ENCODE results near the gene ZNRF2. TPM values are rescaled to one million over a fixed set of nuclear protein-coding genes. Genes with fewer than 3 reads are reported as not detected.
"Not testable (repeated sequence)": the region's sequence is repeated elsewhere in the genome, so short reads cannot be mapped to it uniquely, and the experiment has no call there.

Gene ZNRF2
- total and polyA plus RNA-seq, 4 donors = 6.4 to 28.1 (median 10.3) TPM

DNA sequence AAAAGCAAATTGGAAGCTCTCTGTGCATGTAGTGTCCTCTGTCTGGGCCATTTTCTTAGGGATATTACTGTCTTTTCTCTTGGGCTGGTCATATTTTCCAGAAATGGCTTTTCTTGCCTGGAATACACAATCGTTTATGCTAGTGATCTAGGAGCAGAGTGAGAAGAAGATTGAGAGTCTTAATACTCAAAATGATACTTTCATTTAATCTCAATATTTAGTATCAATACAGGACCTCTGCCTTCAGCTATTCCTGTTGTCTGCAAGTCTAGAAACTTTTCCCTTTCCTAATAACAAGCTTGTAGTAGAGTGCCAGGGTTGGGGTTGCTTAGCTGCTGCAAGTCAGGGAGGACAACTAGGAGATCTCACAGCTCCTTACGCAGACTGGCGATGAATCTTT lies 14.0 kb downstream of the ZNRF2 start:
- WGBS (ENCODE audit: insufficient coverage) = 73% methylated on average over 2 of the region's 3 CpGs

DNA sequence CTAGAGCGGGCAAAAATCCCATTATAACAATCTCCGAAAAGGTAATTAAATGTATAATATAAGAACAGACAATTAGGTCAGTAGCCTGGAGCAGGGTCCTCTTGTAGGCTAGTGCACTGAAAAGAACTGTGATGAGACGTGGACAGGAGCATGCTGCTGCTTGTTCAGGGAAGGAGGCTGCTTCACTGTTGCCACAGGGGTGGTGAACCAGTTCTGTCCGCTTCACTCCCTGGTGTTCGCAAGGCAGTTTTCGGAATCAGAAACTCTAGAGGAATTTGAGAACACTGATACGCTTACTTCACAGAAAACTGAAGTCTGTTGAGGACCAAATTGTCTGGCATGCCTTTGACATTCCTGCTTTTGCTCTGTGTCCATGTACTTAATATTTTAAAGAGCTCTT lies 17.4 kb downstream of the ZNRF2 start:
- Histone ChIP-seq H3K9me3 (ENCODE audit: control insufficient read depth, insufficient read depth, low read length) (no peaks in the 10 kb centered on the region), H3K36me3 (ENCODE audit: control insufficient read depth, insufficient read depth, low read length) (no peaks in the 10 kb centered on the region), H3K27ac (ENCODE audit: low read depth, low read length) (no peak overlapping the region), H3K4me1 (ENCODE audit: control insufficient read depth, insufficient read depth, low read length) (peaks cover 2% of the 10 kb centered on the region), H3K4me3 (ENCODE audit: low read depth, low read length) (no peak overlapping the region), H3K27me3 (ENCODE audit: control insufficient read depth, insufficient read depth, low read length) (no peaks in the 10 kb centered on the region)
- 100% methylated on average over 4 of the region's 7 CpGs for WGBS (ENCODE audit: insufficient coverage)
- no peak for DNase-seq (ENCODE audit: low read depth in 4 of 6, low spot score in 6 of 6)

More for the DNA sequence above, 14.0 kb downstream of the ZNRF2 start:
- H3K9me3 ChIP-seq (ENCODE audit: control insufficient read depth, insufficient read depth, low read length); H3K27me3 ChIP-seq (ENCODE audit: control insufficient read depth, insufficient read depth, low read length); H3K4me3 ChIP-seq (ENCODE audit: low read depth, low read length); H3K4me1 ChIP-seq (ENCODE audit: control insufficient read depth, insufficient read depth, low read length); H3K27ac ChIP-seq (ENCODE audit: low read depth, low read length); H3K36me3 ChIP-seq (ENCODE audit: control insufficient read depth, insufficient read depth, low read length); DNase-seq (ENCODE audit: low read depth in 4 of 6, low spot score in 6 of 6): not testable (repeated sequence)

DNA sequence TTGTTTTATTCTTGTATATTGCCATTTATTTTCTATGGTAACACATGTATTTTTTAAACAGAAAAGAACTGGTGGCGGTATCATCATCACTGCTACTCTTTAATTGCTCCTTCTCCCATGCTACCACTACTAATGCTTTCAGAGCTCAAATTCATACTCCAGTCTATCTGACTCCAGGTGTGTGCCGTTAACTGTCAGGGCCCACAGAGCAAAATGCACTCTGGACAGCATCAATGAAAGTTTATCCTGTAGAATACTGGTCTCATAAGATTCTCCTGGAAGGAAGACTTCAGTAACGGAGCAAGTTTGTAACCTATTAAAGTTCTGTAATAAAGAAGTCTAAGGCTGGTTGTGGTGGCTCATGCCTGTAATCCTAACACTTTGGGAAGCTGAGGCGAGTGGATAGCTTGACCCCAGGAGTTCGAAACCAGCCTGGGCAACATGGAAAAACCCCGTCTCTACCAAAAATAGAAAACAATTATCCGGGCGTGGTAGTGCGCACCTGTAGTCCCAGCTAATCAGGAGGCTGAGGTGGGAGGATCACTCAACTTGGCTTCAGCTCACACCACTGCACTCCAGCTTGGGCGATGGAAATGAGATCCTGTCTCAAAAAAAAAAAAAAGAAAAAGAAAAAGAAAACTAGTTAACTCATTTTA lies 18.4 kb downstream of the ZNRF2 start:
- H3K27ac ChIP-seq (ENCODE audit: low read depth, low read length) = no peak overlapping the region
- WGBS (ENCODE audit: insufficient coverage) = 89% methylated on average over 3 of the region's 10 CpGs
- H3K4me3 ChIP-seq (ENCODE audit: low read depth, low read length) = no peak overlapping the region
- H3K36me3 ChIP-seq (ENCODE audit: control insufficient read depth, insufficient read depth, low read length) = no peaks in the 10 kb centered on the region
- no peaks in the 10 kb centered on the region for H3K27me3 ChIP-seq (ENCODE audit: control insufficient read depth, insufficient read depth, low read length)
- no peaks in the 10 kb centered on the region for H3K9me3 ChIP-seq (ENCODE audit: control insufficient read depth, insufficient read depth, low read length)
- DNase-seq (ENCODE audit: low read depth in 4 of 6, low spot score in 6 of 6) = no peak
- peaks cover 2% of the 10 kb centered on the region for H3K4me1 ChIP-seq (ENCODE audit: control insufficient read depth, insufficient read depth, low read length)

DNA sequence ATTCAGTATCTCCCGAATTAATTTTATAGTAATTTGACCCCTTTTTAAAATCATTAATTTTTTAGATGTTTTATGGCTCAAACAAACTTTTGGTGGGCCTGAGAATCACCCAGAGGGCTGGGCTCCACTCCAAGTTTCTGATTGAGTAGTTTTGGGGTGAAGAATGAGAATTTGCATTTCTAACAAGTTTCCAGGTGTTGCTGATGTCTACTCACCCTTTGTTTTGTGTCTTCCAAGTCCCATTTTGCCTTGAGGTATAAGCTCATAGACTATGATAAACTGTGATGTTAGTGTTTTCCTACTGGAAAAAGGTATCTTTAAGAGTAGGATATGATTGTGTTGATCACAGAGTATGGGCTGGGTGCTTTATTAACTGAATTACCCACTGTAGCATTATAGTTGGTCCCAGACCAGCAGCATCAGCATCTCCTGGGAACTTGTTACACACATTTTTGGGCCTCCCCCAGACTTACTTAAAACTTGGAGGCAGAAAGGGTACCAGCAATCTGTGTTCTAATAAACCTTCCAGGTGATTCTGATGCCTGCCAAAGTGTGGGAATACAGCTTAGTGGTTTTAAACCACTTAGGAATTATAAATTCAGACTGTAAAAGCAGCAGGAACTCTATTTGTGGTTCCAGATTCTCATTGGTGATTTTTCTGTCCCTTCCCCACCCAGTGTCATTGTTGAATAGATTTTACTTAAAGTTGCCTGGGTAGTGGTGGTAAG lies 19.1 kb downstream of the ZNRF2 start:
- no CpG with 5 or more reads among the region's 1 CpG for WGBS (ENCODE audit: insufficient coverage)
- DNase-seq (ENCODE audit: low read depth in 4 of 6, low spot score in 6 of 6) = no peak
- Histone ChIP-seq H3K9me3 (ENCODE audit: control insufficient read depth, insufficient read depth, low read length) (no peaks in the 10 kb centered on the region), H3K27ac (ENCODE audit: low read depth, low read length) (no peak overlapping the region), H3K27me3 (ENCODE audit: control insufficient read depth, insufficient read depth, low read length) (no peaks in the 10 kb centered on the region), H3K4me1 (ENCODE audit: control insufficient read depth, insufficient read depth, low read length) (peaks cover 2% of the 10 kb centered on the region), H3K4me3 (ENCODE audit: low read depth, low read length) (no peak overlapping the region), H3K36me3 (ENCODE audit: control insufficient read depth, insufficient read depth, low read length) (no peaks in the 10 kb centered on the region)

DNA sequence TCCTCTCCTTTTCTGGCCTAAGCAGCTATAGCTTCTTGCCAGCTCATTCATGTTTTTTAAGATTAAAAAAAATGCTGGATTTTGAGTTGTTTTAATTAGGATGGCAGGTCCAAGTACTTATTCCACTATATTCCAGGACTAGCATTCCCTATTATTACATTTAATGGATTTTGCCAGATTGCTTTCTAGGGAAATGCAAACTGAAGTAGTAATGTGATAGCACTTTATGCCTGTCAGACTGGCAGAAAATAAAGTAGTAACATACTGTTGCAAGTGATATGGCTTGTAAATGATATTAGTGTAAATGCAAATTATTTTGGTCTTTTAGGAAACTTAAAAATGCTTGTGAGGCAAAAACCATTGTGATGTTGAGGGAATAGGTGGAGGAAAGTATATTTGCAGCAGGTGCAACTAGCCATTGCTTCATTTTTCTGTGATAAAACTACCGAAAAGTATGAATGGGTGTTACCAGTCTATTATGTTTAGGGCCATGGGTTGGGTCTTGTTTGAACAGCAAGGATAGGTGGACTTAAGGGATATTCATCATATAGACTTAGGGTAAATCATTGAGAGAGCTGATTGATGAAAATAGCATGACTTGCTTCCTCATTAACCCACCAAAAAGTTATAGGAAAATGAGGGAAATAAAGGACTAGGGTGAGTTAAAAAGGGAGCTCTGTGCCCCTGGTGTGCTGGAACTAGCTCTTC lies 19.9 kb downstream of the ZNRF2 start:
- no peaks in the 10 kb centered on the region for H3K4me1 ChIP-seq (ENCODE audit: control insufficient read depth, insufficient read depth, low read length)
- H3K9me3 ChIP-seq (ENCODE audit: control insufficient read depth, insufficient read depth, low read length) = no peaks in the 10 kb centered on the region
- H3K27me3 ChIP-seq (ENCODE audit: control insufficient read depth, insufficient read depth, low read length) = no peaks in the 10 kb centered on the region
- no peaks in the 10 kb centered on the region for H3K36me3 ChIP-seq (ENCODE audit: control insufficient read depth, insufficient read depth, low read length)
- DNase-seq (ENCODE audit: low read depth in 4 of 6, low spot score in 6 of 6) = peak in 1 of 6 donors; percentile 31
- H3K27ac ChIP-seq (ENCODE audit: low read depth, low read length) = no peak overlapping the region
- no peak overlapping the region for H3K4me3 ChIP-seq (ENCODE audit: low read depth, low read length)
- WGBS (ENCODE audit: insufficient coverage) = 88% methylated on average over 1 of the region's 1 CpG

DNA sequence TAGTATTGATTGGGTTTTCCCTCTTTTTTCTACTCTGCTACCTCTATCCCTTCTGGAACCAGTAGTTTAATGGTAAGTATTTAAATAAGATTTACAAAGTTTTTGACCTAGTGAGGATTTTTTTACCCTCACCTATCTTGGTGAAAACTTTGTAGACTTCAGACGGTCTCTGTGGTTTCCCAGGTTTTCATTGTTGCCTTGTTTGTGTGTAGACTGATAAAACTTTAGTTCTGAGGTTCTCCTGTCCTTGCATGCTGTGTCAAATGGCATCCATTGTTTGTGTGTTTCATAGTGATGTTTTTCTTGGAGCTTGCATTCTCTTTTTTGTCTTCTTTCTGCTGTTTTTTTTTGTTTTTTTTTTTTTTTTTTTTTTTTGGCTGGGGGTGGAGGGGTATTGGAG lies 22.6 kb downstream of the ZNRF2 start:
- H3K4me1 ChIP-seq (ENCODE audit: control insufficient read depth, insufficient read depth, low read length) = no peaks in the 10 kb centered on the region
- DNase-seq (ENCODE audit: low read depth in 4 of 6, low spot score in 6 of 6) = no peak
- no CpG with 5 or more reads among the region's 1 CpG for WGBS (ENCODE audit: insufficient coverage)
- no peaks in the 10 kb centered on the region for H3K27me3 ChIP-seq (ENCODE audit: control insufficient read depth, insufficient read depth, low read length)
- H3K27ac ChIP-seq (ENCODE audit: low read depth, low read length) = no peak overlapping the region
- H3K36me3 ChIP-seq (ENCODE audit: control insufficient read depth, insufficient read depth, low read length) = no peaks in the 10 kb centered on the region
- H3K9me3 ChIP-seq (ENCODE audit: control insufficient read depth, insufficient read depth, low read length) = no peaks in the 10 kb centered on the region
- no peak overlapping the region for H3K4me3 ChIP-seq (ENCODE audit: low read depth, low read length)

DNA sequence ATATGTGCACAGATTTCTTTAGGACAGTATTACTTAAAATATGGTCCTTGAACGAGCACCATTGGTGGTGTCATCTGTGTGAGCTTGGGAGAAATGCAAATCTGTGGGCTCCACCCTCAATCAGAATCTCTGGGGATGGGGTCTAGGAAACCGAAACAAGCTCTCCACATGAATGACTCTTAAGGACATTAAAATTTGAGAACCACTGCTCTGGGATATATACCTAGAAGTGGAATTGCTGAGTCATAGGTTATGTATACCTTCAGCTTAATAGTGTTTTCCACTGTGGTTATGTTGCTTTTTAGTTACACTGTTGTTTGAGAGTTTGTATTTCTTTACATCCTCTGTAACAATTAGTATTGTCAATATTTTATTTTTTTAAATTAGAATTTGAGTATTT lies 24.0 kb downstream of the ZNRF2 start:
- no peaks in the 10 kb centered on the region for H3K36me3 ChIP-seq (ENCODE audit: control insufficient read depth, insufficient read depth, low read length)
- H3K9me3 ChIP-seq (ENCODE audit: control insufficient read depth, insufficient read depth, low read length) = no peaks in the 10 kb centered on the region
- DNase-seq (ENCODE audit: low read depth in 4 of 6, low spot score in 6 of 6) = no peak
- no peak overlapping the region for H3K4me3 ChIP-seq (ENCODE audit: low read depth, low read length)
- WGBS (ENCODE audit: insufficient coverage) = no CpG with 5 or more reads among the region's 2 CpGs
- no peaks in the 10 kb centered on the region for H3K27me3 ChIP-seq (ENCODE audit: control insufficient read depth, insufficient read depth, low read length)
- no peak overlapping the region for H3K27ac ChIP-seq (ENCODE audit: low read depth, low read length)
- no peaks in the 10 kb centered on the region for H3K4me1 ChIP-seq (ENCODE audit: control insufficient read depth, insufficient read depth, low read length)

DNA sequence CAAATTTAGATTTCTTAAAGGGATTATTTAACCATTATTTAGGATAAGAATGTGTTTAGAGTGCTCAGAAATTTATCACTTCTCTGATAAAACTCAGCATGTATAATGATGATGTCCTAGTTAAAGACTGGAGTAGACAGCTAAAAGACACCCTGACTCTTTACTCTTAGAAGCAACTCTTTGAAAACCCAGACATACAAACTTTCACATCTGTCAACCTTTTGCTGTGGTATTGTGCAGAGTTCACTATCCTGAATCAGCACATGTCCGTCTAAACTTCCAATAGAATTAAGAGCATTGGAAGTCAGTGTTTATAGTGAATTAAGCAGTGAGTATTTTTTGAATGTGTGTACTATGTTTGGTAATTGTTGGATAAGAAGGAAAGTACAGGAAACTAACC lies 24.9 kb downstream of the ZNRF2 start:
- Histone ChIP-seq H3K27me3 (ENCODE audit: control insufficient read depth, insufficient read depth, low read length) (no peaks in the 10 kb centered on the region), H3K4me1 (ENCODE audit: control insufficient read depth, insufficient read depth, low read length) (no peaks in the 10 kb centered on the region), H3K9me3 (ENCODE audit: control insufficient read depth, insufficient read depth, low read length) (no peaks in the 10 kb centered on the region), H3K36me3 (ENCODE audit: control insufficient read depth, insufficient read depth, low read length) (no peaks in the 10 kb centered on the region), H3K4me3 (ENCODE audit: low read depth, low read length) (no peak overlapping the region), H3K27ac (ENCODE audit: low read depth, low read length) (no peak overlapping the region)
- no peak for DNase-seq (ENCODE audit: low read depth in 4 of 6, low spot score in 6 of 6)
- no CpG with 5 or more reads among the region's 1 CpG for WGBS (ENCODE audit: insufficient coverage)

DNA sequence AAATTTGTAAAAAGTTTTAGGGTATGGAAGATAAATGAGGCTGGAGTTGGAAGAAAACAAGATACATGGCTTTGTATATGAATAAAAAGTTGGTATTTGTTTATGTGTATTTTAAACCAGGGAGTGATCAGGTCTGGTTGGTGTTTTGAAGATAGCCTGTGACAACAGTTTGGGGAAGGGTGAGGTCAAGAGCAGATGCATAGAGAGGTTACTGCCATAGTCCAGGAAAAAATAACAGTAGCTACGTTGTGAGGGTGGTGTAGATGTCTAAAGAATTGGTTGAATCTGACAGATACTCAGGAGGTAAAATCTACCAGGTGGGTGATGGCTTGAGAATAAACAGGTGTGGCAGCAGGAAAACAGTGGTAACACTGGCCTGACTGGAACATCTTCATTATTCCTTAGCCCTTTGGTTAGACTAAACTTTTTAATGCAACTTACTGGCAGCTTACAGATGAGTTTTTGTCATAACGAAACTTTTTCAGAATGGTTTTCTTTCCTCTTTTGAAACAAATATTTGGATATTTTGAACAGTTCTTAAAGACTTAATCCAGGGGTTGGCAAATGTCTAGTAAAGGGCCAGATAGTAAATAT lies 25.5 kb downstream of the ZNRF2 start:
- Histone ChIP-seq H3K4me1 (ENCODE audit: control insufficient read depth, insufficient read depth, low read length) (no peaks in the 10 kb centered on the region), H3K9me3 (ENCODE audit: control insufficient read depth, insufficient read depth, low read length) (no peaks in the 10 kb centered on the region), H3K27me3 (ENCODE audit: control insufficient read depth, insufficient read depth, low read length) (no peaks in the 10 kb centered on the region), H3K27ac (ENCODE audit: low read depth, low read length) (no peak overlapping the region), H3K4me3 (ENCODE audit: low read depth, low read length) (no peak overlapping the region), H3K36me3 (ENCODE audit: control insufficient read depth, insufficient read depth, low read length) (no peaks in the 10 kb centered on the region)
- no peak for DNase-seq (ENCODE audit: low read depth in 4 of 6, low spot score in 6 of 6)
- 73% methylated on average over 1 of the region's 2 CpGs for WGBS (ENCODE audit: insufficient coverage)

All from spinal cord (tissue), 10 donors.